ENCODE measurements around the gene TTC34. TPM values are rescaled to one million over a fixed set of nuclear protein-coding genes. Genes with fewer than 3 reads are reported as not detected.

The TTC34 gene
- total RNA-seq, 1 experiment from 2014 or later, result 0.79 TPM

DNA sequence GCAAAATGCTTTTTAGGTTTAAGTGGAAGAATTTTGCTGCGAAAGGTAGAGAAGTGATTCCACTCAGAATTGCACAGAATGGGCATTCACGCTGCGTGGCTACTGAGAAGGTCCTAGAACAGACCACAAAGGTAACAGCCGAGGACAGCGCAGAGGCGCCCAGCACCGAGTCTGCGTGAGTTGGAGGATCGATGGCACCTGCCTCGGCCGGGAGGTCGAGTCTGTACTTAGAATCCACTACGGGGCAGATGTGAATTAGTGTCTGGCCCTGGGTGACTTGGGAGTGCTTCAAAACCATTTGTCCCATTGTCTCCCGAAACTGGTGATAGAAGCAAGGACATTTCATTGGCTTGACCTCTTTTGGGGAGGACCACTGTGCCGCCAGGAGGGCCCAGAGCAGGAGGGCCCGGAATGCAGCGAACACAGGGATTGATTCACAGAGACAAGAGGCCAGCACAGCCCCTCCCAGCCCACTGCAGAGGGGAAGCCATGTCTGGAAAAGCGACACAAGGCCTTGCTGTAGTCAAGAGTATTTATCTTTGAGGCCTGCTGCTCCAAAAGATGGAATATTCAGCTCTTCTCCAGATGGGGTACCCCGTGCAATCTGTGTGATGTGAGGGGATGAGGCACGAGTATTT is 35.0 kb upstream of the TTC34 start:
- Histone ChIP-seq H3K27me3 (replicated peaks; ENCODE audit: control insufficient read depth, insufficient read depth, low read length) (no peaks in the 10 kb centered on the region), H3K4me1 (no peaks in the 10 kb centered on the region), H3K9me3 (no peaks in the 10 kb centered on the region), H3K4me3 (ENCODE audit: low read depth, low read length) (no peak overlapping the region), H3K36me3 (ENCODE audit: control insufficient read depth, insufficient read depth, low read length) (no peaks in the 10 kb centered on the region)
- Mint-ChIP-seq H3K9me3 (ENCODE audit: unreplicated experiment) (no peaks in the 10 kb centered on the region), H3K4me3 (ENCODE audit: unreplicated experiment) (no peak overlapping the region), H3K4me1 (ENCODE audit: low read depth, unreplicated experiment) (no peaks in the 10 kb centered on the region), H3K27me3 (ENCODE audit: insufficient read depth, unreplicated experiment) (peaks cover 8% of the 10 kb centered on the region), H3K36me3 (ENCODE audit: insufficient read depth, unreplicated experiment) (no peaks in the 10 kb centered on the region), H3K27ac (ENCODE audit: unreplicated experiment) (no peak overlapping the region)
- intact Hi-C loops (cut with micrococcal nuclease; ENCODE audit: unreplicated experiment), result no loop called here
- TF ChIP-seq, protein P1, sequence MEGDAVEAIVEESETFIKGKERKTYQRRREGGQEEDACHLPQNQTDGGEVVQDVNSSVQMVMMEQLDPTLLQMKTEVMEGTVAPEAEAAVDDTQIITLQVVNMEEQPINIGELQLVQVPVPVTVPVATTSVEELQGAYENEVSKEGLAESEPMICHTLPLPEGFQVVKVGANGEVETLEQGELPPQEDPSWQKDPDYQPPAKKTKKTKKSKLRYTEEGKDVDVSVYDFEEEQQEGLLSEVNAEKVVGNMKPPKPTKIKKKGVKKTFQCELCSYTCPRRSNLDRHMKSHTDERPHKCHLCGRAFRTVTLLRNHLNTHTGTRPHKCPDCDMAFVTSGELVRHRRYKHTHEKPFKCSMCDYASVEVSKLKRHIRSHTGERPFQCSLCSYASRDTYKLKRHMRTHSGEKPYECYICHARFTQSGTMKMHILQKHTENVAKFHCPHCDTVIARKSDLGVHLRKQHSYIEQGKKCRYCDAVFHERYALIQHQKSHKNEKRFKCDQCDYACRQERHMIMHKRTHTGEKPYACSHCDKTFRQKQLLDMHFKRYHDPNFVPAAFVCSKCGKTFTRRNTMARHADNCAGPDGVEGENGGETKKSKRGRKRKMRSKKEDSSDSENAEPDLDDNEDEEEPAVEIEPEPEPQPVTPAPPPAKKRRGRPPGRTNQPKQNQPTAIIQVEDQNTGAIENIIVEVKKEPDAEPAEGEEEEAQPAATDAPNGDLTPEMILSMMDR (IDR thresholded peaks at IDR 0.05; ENCODE audit: insufficient read depth in 1 of 2, low read depth in 1 of 2, low read length in 1 of 2, severe bottlenecking in 1 of 2, unreplicated experiment in 1 of 2), result no peak
- ChIA-PET CTCF (no interaction called here), POLR2A (no interaction called here)
- no TSS peak for BruUV-seq (replicated peaks)
- DNase-seq, result no peak

DNA sequence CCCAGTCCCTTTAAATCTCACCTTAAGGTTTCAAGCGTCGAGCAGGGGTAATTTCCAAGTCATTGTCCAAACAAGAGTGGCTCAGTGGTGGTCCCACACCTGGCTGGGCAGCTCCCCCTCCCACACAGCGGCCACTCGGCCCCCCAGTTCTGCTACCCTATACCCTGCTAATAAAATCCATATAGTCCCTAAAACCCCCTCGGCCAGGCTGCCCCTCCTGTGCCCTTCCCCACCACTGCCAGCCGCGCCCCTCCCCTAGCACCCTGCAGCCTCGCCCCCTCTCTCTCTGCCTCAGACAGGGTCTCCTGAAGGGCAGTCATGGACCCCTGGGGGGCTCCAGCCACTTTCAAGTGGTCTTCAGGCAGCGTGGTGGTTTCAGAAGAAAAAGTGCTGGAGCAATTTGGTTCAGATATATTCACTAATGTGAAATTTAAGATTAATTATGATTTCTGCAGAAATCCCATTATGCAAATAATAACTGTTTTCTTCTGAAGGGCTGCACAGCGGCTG is 34.2 kb upstream of the TTC34 start:
- H3K4me1 ChIP-seq, result no peaks in the 10 kb centered on the region
- H3K4me3 Mint-ChIP-seq (ENCODE audit: unreplicated experiment), result no peak overlapping the region
- H3K27ac Mint-ChIP-seq (ENCODE audit: unreplicated experiment), result no peak overlapping the region
- BruUV-seq (replicated peaks), result no TSS peak
- H3K4me1 Mint-ChIP-seq (ENCODE audit: low read depth, unreplicated experiment), result no peaks in the 10 kb centered on the region
- no peaks in the 10 kb centered on the region for H3K36me3 ChIP-seq (ENCODE audit: control insufficient read depth, insufficient read depth, low read length)
- intact Hi-C loops (cut with micrococcal nuclease; ENCODE audit: unreplicated experiment), result no loop called here
- no peaks in the 10 kb centered on the region for H3K9me3 Mint-ChIP-seq (ENCODE audit: unreplicated experiment)
- H3K27me3 ChIP-seq (replicated peaks; ENCODE audit: control insufficient read depth, insufficient read depth, low read length), result no peaks in the 10 kb centered on the region
- ChIA-PET POLR2A (no interaction called here), CTCF (no interaction called here)
- no peaks in the 10 kb centered on the region for H3K36me3 Mint-ChIP-seq (ENCODE audit: insufficient read depth, unreplicated experiment)
- H3K9me3 ChIP-seq, result no peaks in the 10 kb centered on the region
- TF ChIP-seq, protein P1 (IDR thresholded peaks at IDR 0.05; ENCODE audit: insufficient read depth in 1 of 2, low read depth in 1 of 2, low read length in 1 of 2, severe bottlenecking in 1 of 2, unreplicated experiment in 1 of 2), result no peak
- H3K27me3 Mint-ChIP-seq (ENCODE audit: insufficient read depth, unreplicated experiment), result peaks cover 4% of the 10 kb centered on the region
- H3K4me3 ChIP-seq (ENCODE audit: low read depth, low read length), result no peak overlapping the region
- DNase-seq, result no peak

DNA sequence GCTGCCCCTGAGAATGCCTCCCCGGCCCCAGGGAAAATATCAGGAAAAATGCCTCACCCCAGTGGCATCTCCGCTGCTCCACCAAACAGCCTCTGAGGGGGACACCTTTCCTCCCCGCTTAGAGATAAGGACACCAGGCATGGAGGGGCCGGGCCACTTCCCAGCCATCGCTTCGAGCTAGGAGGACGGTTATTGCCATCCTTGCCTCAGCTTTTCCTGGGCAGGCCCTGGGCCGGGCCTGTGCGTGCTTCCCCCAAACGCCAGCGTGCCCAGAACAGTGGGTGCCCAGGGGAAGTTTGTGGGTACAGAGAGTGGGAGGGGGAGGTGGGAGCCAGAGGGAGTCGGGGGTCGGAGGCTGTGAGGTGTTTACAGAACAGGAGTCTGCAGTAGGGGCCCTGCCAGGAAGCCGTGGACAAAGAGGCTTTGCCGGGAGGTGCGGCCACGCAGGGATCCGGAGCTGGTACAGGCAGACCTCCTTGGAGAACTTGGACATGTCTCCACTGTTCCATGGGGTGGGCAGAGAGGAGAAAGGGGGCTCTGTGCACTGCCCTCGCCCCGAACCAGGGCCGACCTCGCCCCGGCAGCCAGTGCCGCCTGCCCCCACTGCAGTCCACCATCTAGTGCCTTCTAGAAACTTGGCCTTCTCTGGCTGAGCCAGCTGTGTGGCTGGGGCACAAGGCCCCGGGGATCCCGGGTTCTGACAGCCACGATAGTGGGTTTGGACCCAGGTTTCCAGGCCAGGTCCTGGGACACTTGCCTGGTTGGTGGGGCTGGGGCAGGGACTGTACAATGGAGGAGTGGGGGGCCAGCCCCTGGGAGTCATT is 33.5 kb upstream of the TTC34 start:
- Mint-ChIP-seq H3K9me3 (ENCODE audit: unreplicated experiment) (no peaks in the 10 kb centered on the region), H3K36me3 (ENCODE audit: insufficient read depth, unreplicated experiment) (no peaks in the 10 kb centered on the region), H3K27me3 (ENCODE audit: insufficient read depth, unreplicated experiment) (peaks cover 2% of the 10 kb centered on the region), H3K27ac (ENCODE audit: unreplicated experiment) (no peak overlapping the region), H3K4me1 (ENCODE audit: low read depth, unreplicated experiment) (no peaks in the 10 kb centered on the region), H3K4me3 (ENCODE audit: unreplicated experiment) (no peak overlapping the region)
- Histone ChIP-seq H3K36me3 (ENCODE audit: control insufficient read depth, insufficient read depth, low read length) (no peaks in the 10 kb centered on the region), H3K4me1 (no peaks in the 10 kb centered on the region), H3K4me3 (ENCODE audit: low read depth, low read length) (no peak overlapping the region), H3K9me3 (no peaks in the 10 kb centered on the region), H3K27me3 (replicated peaks; ENCODE audit: control insufficient read depth, insufficient read depth, low read length) (no peaks in the 10 kb centered on the region)
- TF ChIP-seq, protein P1 (IDR thresholded peaks at IDR 0.05; ENCODE audit: insufficient read depth in 1 of 2, low read depth in 1 of 2, low read length in 1 of 2, severe bottlenecking in 1 of 2, unreplicated experiment in 1 of 2), result no peak
- intact Hi-C loops (cut with micrococcal nuclease; ENCODE audit: unreplicated experiment), result no loop called here
- POLR2A ChIA-PET, result no interaction called here
- no peak for DNase-seq
- BruUV-seq (replicated peaks), result no TSS peak
- CTCF ChIA-PET, result no interaction called here
